ENCODE data around the gene MPZL2.

DNA sequence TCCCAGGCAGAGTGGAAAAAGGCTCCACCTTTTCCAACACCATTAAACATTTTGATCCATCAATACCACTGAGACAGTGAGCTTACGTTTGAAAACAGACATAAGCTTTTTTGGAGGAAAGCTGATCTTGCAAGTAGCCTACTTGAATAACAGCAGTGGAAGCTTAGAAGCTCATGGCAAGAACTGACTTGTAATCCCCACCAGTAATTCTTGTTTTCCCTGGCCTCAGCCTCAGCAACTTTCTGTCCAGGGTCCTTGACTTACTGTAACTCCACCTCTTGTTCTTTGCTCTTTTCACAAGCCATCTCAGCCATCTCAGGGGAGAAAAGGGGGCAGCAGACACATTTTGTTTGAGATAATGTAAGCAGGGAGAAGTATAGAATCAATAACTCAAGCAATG lies 12.3 kb upstream of the MPZL2 start:
- TF ChIP-seq CTCF (IDR thresholded peaks at IDR 0.05; ENCODE audit: low read depth, low read length) (no peak), EZH2phosphoT487 (IDR thresholded peaks at IDR 0.05; ENCODE audit: low read depth) (no peak)
